GM18499 (cell line): ENCODE data around the gene MYO1B.

Experiments
- ATAC-seq: cut with Tn5 transposase; IDR thresholded peaks from one replicate; pipeline ENCODE4 v1.9.1; 2021; ENCODE audit warnings: moderate number of reproducible peaks; ENCODE audit not compliant: insufficient read depth, unreplicated experiment

The MYO1B gene

GRCh38 chr2:191318037-191318728 lies 73.0 kb downstream of the MYO1B start:
- ATAC-seq: no peak

- ATAC-seq: no peak
Measured at GRCh38 chr2:191318729-191319078, 73.5 kb downstream of the MYO1B start.

DNA sequence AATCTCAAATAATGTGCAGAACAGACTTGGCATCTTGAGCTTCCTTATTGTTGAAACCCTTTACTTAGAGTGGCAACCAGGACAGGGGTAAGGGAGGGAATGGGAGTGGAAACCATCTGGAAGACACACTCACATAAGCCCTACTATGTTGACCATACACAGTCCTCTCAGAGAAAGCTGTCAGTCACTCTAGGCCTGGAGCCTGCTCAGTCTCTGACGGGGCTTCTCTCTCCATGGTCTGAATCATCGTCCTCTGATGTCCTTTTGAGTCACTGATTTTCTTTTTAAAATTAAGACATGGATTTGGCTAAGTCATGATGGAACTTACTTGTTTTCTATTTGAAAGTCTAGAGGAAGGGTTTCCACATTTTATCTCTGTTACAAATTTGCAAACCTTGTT lies 74.0 kb downstream of the MYO1B start:
- no peak for ATAC-seq

DNA sequence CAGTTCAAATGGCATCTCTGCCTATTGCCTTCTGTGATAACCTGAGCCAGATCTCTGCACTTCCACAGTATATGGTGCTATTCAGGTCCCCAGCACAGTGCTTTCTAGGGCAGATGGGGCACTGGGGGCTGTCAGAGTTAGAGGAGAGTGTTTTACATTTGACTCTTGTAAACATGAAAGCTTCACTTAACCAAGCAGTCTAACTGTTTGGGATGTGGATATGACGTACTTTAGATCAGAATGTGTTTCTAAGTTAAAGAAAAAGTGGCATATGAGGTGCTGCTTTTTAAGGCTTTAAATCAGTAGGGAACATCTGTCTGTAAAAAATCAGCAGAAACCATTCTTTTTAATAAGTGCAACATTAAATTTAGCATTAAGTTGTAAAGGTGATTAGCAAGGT lies 75.7 kb downstream of the MYO1B start:
- no peak for ATAC-seq

DNA sequence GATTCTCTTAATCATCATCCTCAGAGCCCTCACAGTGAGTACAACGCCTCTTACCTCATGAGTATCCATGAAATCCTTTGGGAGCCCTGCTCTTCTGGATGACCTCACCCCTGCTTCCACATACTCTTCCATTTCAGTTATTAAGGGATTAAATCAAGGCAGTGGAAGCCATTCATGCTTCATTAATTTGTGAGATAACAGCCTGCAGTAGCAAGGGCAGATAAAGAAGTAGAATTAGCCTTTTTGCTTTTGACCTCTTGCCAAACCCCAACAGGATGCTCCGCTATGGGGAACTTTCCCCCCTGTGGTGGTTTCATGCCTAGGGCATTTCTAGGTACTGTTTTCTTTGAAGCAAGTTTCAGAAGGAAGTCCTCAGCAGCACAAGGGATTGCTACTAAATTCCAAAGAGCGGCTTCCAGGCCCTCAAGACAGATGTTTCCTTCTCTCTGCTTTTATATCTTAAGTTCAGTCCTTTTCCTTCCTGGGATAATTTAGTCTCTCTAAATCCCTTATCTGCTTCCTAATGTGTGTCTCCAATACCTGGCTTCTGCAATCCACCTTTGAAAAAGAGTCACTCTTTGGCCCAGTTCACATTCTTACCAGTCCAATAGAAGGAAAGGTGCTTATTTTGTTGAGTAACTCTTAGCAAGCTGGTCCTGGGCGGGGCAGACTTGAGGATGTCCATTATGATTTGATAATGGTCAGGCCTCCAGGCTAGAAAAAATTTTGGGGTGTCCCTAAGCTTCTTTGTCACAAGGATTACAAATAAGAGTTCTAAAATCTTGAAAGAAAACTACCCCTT lies 76.9 kb downstream of the MYO1B start:
- peak; percentile 61 for ATAC-seq

- no peak for ATAC-seq
Measured at GRCh38 chr2:191322828-191323506, 77.8 kb downstream of the MYO1B start.

GRCh38 chr2:191325651-191326365 lies 80.6 kb downstream of the MYO1B start:
- ATAC-seq: no peak

GRCh38 chr2:191327484-191327883 lies 82.3 kb downstream of the MYO1B start:
- no peak for ATAC-seq

DNA sequence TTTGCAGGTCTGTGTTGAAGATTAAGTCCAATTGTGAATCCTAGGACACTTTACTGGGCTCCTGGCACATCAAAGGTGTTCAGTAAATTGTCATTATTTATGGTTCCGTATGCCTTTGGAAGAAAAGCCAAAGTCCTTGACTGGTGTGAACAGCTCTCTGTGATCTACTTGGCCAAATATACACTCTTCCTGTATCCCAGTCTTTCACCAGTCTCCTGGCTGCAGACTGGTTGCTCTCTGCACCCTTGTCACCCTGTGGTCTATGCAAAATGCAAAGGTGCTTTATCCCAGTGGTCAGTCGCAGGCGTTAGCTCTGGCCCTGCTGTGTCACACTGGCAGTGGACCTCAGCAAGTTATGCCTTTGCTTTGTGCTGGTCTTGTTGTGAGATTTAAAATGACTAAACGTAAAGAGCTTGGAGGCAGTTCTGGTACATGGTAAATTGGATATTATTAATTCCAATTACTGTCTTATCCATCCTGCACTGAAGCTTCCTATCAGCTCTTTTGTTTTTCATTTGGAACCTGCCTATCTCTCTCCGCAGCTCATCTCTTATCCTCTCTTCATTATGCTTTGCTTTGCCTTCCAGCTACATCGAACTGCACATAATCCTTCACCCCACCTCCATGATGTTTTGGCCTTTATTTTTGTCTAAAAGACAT lies 83.1 kb downstream of the MYO1B start:
- ATAC-seq: no peak

DNA sequence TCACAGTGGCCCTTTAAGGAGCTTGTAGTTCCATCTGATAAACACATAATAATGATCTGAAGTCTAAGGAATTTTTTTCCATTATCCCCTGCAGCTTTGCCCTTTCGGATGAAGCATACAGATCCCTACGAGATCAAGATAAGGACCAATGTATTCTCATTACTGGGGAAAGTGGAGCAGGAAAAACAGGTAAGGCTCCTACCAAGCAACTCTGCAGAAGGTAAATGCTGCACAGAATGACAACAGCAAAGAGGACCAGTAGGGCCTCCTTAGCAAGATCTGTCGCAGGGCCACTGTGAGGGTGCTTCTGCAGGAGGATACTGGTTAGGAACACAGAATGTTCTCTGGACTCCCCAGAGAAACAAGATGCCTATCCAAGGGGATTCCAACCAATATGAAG lies 84.6 kb downstream of the MYO1B start:
- ATAC-seq: no peak

DNA sequence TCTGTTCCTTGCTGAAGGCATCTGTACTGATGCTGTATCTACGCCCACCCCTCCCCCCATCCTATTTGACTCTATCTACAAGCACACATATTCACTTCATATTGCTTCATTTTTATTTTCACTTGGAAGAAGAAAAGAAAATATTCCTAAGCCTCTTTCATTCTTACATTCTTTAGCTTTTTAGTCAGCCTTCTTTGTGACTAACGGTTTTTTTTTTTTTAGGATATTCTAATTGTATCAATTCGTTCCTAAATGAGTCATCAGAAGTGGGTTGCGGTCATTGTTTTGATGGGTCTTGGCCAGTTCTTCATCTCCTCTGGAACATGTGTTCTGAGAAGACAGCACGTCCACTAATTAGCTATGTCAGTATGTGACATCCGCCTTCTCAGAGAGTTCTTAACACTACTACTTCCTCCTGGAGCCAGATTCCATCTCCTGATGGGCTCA lies 88.7 kb downstream of the MYO1B start:
- no peak for ATAC-seq

- no peak for ATAC-seq
Measured at GRCh38 chr2:191335875-191336464, 90.8 kb downstream of the MYO1B start.

DNA sequence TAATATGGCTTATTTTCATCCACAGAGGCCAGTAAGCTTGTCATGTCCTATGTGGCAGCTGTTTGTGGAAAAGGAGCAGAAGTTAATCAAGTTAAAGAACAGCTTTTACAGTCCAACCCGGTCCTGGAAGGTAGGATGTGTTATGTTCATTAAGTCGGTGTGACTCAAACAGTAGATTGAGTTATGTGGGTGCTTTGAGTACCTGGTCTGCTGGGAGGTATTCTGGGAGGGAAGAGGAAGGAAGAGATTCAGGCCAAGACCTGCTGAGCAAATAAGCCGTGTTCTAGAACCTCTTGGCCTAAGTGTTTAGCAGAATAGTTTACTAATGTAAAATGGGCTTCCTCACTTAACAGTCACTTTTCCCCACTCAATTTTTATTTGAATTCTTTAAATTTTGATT lies 96.2 kb downstream of the MYO1B start:
- no peak for ATAC-seq

GRCh38 chr2:191343796-191344338 lies 98.7 kb downstream of the MYO1B start:
- ATAC-seq: no peak

DNA sequence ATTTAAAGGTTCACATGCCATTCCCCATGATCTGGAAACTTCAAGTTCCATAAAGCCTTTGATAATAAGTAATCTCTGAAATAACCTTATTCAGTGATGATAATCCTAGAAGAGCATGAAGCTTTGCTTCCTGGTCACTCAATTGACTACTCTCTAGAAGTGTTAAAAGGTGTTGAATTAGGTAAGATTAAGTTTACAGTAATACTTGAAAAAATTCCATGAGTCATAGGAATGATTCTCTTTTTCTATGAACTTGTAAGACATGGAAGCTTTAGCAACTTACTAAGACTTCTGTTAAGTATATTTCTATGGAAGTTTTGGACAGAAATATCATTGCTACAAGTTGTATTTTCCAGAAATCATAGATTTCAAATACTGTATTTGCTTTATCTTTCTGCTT lies 100.6 kb downstream of the MYO1B start:
- ATAC-seq: no peak

DNA sequence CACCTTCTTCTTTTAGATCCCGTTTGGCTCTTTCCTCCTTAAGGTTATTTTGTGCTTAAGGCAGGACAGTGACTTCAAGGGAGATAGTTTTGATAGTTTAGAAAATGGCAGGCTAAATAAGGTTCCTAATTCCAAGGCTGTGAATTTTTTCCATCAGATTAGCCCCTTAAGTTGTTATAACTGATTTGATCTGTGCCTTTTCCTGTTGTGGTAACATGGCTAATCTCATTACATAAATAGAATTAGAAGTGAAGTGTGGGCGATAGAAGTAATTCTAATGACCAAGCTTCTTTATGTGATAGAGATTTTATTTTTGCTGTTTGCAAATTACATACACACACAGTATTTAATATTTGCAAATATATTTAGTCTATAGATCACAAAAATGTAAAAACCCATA lies 102.0 kb downstream of the MYO1B start:
- ATAC-seq: no peak

DNA sequence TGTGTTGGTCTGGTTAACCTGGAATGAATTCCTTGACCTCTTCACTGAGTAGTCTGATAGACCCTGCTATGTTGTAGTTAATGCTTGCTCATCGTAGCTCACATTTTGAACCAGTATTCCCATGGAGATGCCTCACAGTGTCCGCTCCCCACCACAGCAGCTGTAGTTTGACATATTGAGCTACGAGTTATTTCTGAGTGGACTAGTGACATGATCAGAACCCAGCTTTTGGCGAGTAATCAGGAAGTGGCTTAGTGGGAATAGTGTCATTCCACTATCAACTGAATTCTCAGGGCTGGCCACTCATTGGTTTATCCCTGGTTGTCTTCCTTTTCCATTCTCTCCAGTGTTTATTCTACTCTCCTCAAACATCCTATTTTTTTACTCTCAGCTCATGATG lies 102.7 kb downstream of the MYO1B start:
- no peak for ATAC-seq

GRCh38 chr2:191349990-191350389 lies 104.8 kb downstream of the MYO1B start:
- ATAC-seq: no peak

DNA sequence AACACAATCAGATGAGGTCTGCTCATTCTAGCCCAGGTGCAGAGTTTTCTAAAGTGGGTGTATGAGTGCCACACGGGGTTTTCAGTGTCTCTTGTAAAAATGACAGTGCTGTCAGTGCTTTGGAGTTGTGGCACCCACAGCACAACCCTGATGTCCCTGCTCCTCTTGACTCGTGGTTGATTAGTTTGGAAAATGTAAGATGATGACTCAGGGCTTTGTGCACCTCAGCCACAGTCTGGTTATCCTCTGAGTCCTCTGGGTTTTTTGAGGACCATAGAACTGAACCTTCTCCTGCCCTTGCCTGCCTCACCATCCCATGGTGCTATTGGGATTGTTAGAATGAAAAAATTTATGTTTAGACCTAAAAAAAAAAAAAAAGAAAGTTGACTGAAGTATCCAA lies 105.6 kb downstream of the MYO1B start:
- ATAC-seq: no peak

- ATAC-seq: no peak
Measured at GRCh38 chr2:191351298-191351697, 106.1 kb downstream of the MYO1B start.
